ENCODE results near the gene LRRC40.
"Not testable (repeated sequence)": the region's sequence is repeated elsewhere in the genome, so short reads cannot be mapped to it uniquely, and the experiment has no call there.

Gene LRRC40

GRCh38 chr1:70205434-70206118, at the start of gene LRRC40:
Gene LRRC40 (minus strand): TSS chr1:70205579. CDS start chr1:70205540, 39 bp downstream.
- peak; percentile 93 to 96 for DNase-seq

- no peak for DNase-seq
These were observed 43.4 kb upstream of the LRRC40 start for GRCh38 chr1:70248729-70249128.

- no peak for DNase-seq
These were observed 42.4 kb upstream of the LRRC40 start for GRCh38 chr1:70247768-70248167.

- no peak for DNase-seq
These were observed 41.7 kb upstream of the LRRC40 start for GRCh38 chr1:70247122-70247521.

- no peak for DNase-seq
These were observed 34.6 kb upstream of the LRRC40 start for GRCh38 chr1:70239940-70240339.

GRCh38 chr1:70234733-70235132, 29.4 kb upstream of the LRRC40 start:
- no peak for DNase-seq

- no peak for DNase-seq
These were observed 26.1 kb upstream of the LRRC40 start for GRCh38 chr1:70231475-70231874.

GRCh38 chr1:70228670-70229069, 23.3 kb upstream of the LRRC40 start:
- DNase-seq, result no peak

GRCh38 chr1:70227439-70227838, 22.1 kb upstream of the LRRC40 start:
- DNase-seq, result no peak

GRCh38 chr1:70224954-70225353, 19.6 kb upstream of the LRRC40 start:
- DNase-seq, result no peak

GRCh38 chr1:70222716-70223235, 17.4 kb upstream of the LRRC40 start:
- no peak for DNase-seq

- peak; percentile 87 to 94 for DNase-seq
These were observed 16.1 kb upstream of the LRRC40 start, which contains the start of gene SRSF11 for GRCh38 chr1:70221238-70222121. Gene SRSF11 (plus strand): TSS chr1:70221380. CDS start chr1:70221637, 257 bp downstream.

- no peak for DNase-seq
These were observed 15.3 kb upstream of the LRRC40 start for GRCh38 chr1:70220517-70221237.

GRCh38 chr1:70220015-70220414, 14.6 kb upstream of the LRRC40 start:
- DNase-seq, result no peak

- DNase-seq, result no peak
These were observed 6.2 kb upstream of the LRRC40 start for GRCh38 chr1:70211541-70211940.

- DNase-seq, result no peak
These were observed 5.4 kb upstream of the LRRC40 start for GRCh38 chr1:70210820-70211219.

- no peak for DNase-seq
These were observed 2.9 kb upstream of the LRRC40 start for GRCh38 chr1:70208292-70208691.

- no peak for DNase-seq
These were observed 2.1 kb upstream of the LRRC40 start for GRCh38 chr1:70207492-70207891.

- DNase-seq, result not testable (repeated sequence)
These were observed 1.5 kb upstream of the LRRC40 start for GRCh38 chr1:70206833-70207232.

GRCh38 chr1:70205071-70205433, 327 bp downstream of the LRRC40 start:
- DNase-seq, result no peak

GRCh38 chr1:70204600-70204999, 779 bp downstream of the LRRC40 start:
- no peak for DNase-seq

- no peak for DNase-seq
These were observed 1.2 kb downstream of the LRRC40 start for GRCh38 chr1:70204139-70204538.

GRCh38 chr1:70202173-70202758, 3.1 kb downstream of the LRRC40 start:
- no peak for DNase-seq

All from hippocampal formation (tissue), 2 donors.